IMR-90 (cell line): ENCODE results near the gene OR7C1. TPM values are rescaled to one million over a fixed set of nuclear protein-coding genes. Genes with fewer than 3 reads are reported as not detected.
"Not testable (repeated sequence)": the region's sequence is repeated elsewhere in the genome, so short reads cannot be mapped to it uniquely, and the experiment has no call there.

ENCODE experiments used
- ATAC-seq: fragments of 200-7000 bp; cut with Tn5 transposase; 2 replicates; pipeline ENCODE4 v1.9.1; 2020; ENCODE audit warnings: low read depth, mild to moderate bottlenecking, moderate library complexity
- BruUV-seq: library from RNA; stranded (reverse); fragments of 400-500 nt; replicated peaks from 2 replicates; lab custom pipeline; 2021; lab: Mats Ljungman, UMichigan
- CTCF ChIA-PET: fragments of 300-600 bp; formaldehyde crosslinking; extraction: SDS; loops from one replicate; lab custom pipeline; 2021; ENCODE audit warnings: antibody characterized with exemption; lab: Yijun Ruan, JAX
- POLR2A ChIA-PET: fragments of 300-600 bp; sonication (Branson Sonifier 250); formaldehyde crosslinking; loops from one replicate; lab custom pipeline; 2022; ENCODE audit warnings: antibody characterized with exemption; ENCODE audit not compliant: unreplicated experiment; lab: Charles Lee
- DNase-seq: peaks from one replicate; pipeline ENCODE4 v3.0.0; 2013
- H2AFZ ChIP-seq: replicated peaks from 2 replicates; pipeline ENCODE3; 2013; ENCODE audit warnings: low read length, mild to moderate bottlenecking; ENCODE audit not compliant: poor library complexity
- H2AK5ac ChIP-seq: 2 replicates; pipeline ENCODE4 v1.6.1; 2013; ENCODE audit warnings: low read depth, low read length, inconsistent platforms
- H2AK9ac ChIP-seq: replicated peaks from 2 replicates; pipeline ENCODE3; 2013; ENCODE audit warnings: mild to moderate bottlenecking, low read depth, low read length, moderate library complexity; ENCODE audit not compliant: poor library complexity
- H2BK120ac ChIP-seq: 2 replicates; pipeline ENCODE4 v1.6.1; 2013; ENCODE audit warnings: low read depth, low read length, inconsistent platforms
- H2BK15ac ChIP-seq: 3 replicates; pipeline ENCODE4 v1.6.1; 2013; ENCODE audit warnings: low read depth, low read length, inconsistent platforms
- H2BK20ac ChIP-seq: 2 replicates; pipeline ENCODE4 v1.6.1; 2013; ENCODE audit warnings: low read depth, mild to moderate bottlenecking, inconsistent platforms, low read length, moderate library complexity
- H2BK5ac ChIP-seq: 2 replicates; pipeline ENCODE4 v1.6.1; 2013; ENCODE audit warnings: mild to moderate bottlenecking, low read depth, low read length, inconsistent platforms; ENCODE audit not compliant: poor library complexity, severe bottlenecking
- H3K14ac ChIP-seq: replicated peaks from 2 replicates; pipeline ENCODE4 v1.6.1; 2013; ENCODE audit warnings: low read depth, low read length, inconsistent platforms
- H3K18ac ChIP-seq: 2 replicates; pipeline ENCODE4 v1.6.1; 2013; ENCODE audit warnings: low read depth, low read length, control low read depth
- H3K23ac ChIP-seq: 2 replicates; pipeline ENCODE4 v1.6.1; 2013; ENCODE audit warnings: low read depth, low read length, inconsistent platforms
- H3K27ac ChIP-seq: 2 replicates; pipeline ENCODE4 v1.5.1; 2013; ENCODE audit warnings: mild to moderate bottlenecking, control low read depth, low read length; ENCODE audit not compliant: insufficient read depth
- H3K27me3 ChIP-seq: 2 replicates; pipeline ENCODE4 v1.6.1; 2013; ENCODE audit warnings: low read length; ENCODE audit not compliant: control insufficient read depth, insufficient read depth
- H3K36me3 ChIP-seq: 2 replicates; pipeline ENCODE4 v1.6.1; 2013; ENCODE audit warnings: low read length, mixed read lengths; ENCODE audit not compliant: control insufficient read depth, insufficient read depth
- H3K4ac ChIP-seq: 2 replicates; pipeline ENCODE4 v1.6.1; 2013; ENCODE audit warnings: low read depth, low read length, inconsistent platforms
- H3K4me1 ChIP-seq: 2 replicates; pipeline ENCODE4 v1.6.1; 2013; ENCODE audit warnings: low read length, mixed read lengths; ENCODE audit not compliant: control insufficient read depth, insufficient read depth
- H3K4me2 ChIP-seq: 2 replicates; pipeline ENCODE4 v1.6.1; 2013; ENCODE audit warnings: low read depth, mild to moderate bottlenecking, control low read depth, low read length, moderate library complexity
- H3K4me3 ChIP-seq: 2 replicates; pipeline ENCODE4 v1.5.1; 2013; ENCODE audit warnings: low read depth, mild to moderate bottlenecking, control low read depth, low read length, moderate library complexity; ENCODE audit not compliant: insufficient read depth
- H3K56ac ChIP-seq: 2 replicates; pipeline ENCODE4 v1.6.1; 2013; ENCODE audit warnings: low read length, inconsistent platforms; ENCODE audit not compliant: insufficient read depth; ENCODE audit errors: extremely low read depth
- H3K79me1 ChIP-seq, 2 experiments: 2 replicates each; pipeline ENCODE4 v1.6.1; 2013; ENCODE audit warnings: low read length in 2 of 2, inconsistent platforms in 1 of 2, low read depth in 1 of 2
- H3K9ac ChIP-seq: 2 replicates; pipeline ENCODE4 v1.6.1; 2013; ENCODE audit warnings: low read depth, low read length, control low read depth
- H3K9me1 ChIP-seq: 2 replicates; pipeline ENCODE4 v1.6.1; 2013; ENCODE audit warnings: low read length, inconsistent platforms; ENCODE audit not compliant: insufficient read depth
- H3K9me3 ChIP-seq: 2 replicates; pipeline ENCODE4 v1.6.1; 2013; ENCODE audit warnings: low read length; ENCODE audit not compliant: control insufficient read depth, insufficient read depth
- H4K20me1 ChIP-seq: 2 replicates; pipeline ENCODE4 v1.6.1; 2013; ENCODE audit warnings: low read length, inconsistent platforms; ENCODE audit not compliant: insufficient read depth
- H4K5ac ChIP-seq: 2 replicates; pipeline ENCODE4 v1.6.1; 2013; ENCODE audit warnings: mild to moderate bottlenecking, low read depth, low read length, control low read depth
- H4K8ac ChIP-seq, 2 experiments: 2 replicates each; pipeline ENCODE4 v1.6.1; 2013; ENCODE audit warnings: low read depth in 2 of 2, low read length in 2 of 2, control low read depth in 1 of 2, inconsistent platforms in 1 of 2
- H4K91ac ChIP-seq: 2 replicates; pipeline ENCODE4 v1.6.1; 2013; ENCODE audit warnings: low read depth, low read length, inconsistent platforms; ENCODE audit not compliant: insufficient read depth
- WGBS, 2 experiments: methylation state at CpG; one replicate each; pipeline versions ENCODE4 v1.1.5 to v1.1.7; 2013; ENCODE audit warnings: missing lambda C conversion rate in 2 of 2; ENCODE audit not compliant: insufficient read length in 1 of 2; ENCODE audit errors: extremely low coverage in 2 of 2; 5-methylcytosine and 5-hydroxymethylcytosine counted together
- dilution Hi-C: fragments of 300-500 bp; cut with HindIII; formaldehyde crosslinking; loops from one replicate; pipeline ENCODE4 v1.14.3; 2018; ENCODE audit warnings: low sequenced_read_pairs; ENCODE audit not compliant: unreplicated experiment
- in situ Hi-C: fragments of 300-500 bp; cut with MboI; formaldehyde crosslinking; loops from 3 replicates; pipeline ENCODE4 v1.14.3; 2019; ENCODE audit warnings: low sequenced_read_pairs, inconsistent platforms, mixed read lengths
- intact Hi-C: fragments of 100-400 bp; cut with micrococcal nuclease; formaldehyde crosslinking; loops from 2 replicates; pipeline ENCODE4 v1.10.0; 2022
- polyA plus RNA-seq, 3 experiments: library from polyadenylated mRNA; depleted of rRNA; stranded (reverse); fragments of >200 nt; gene quantifications; 2 replicates each; pipeline ENCODE4 v1.2.3, GENCODE V29; 2012; ENCODE audit warnings: low replicate concordance in 1 of 3
- total RNA-seq: library from RNA; depleted of rRNA; stranded (reverse); fragments of >200 nt; gene quantifications from 2 replicates; pipeline ENCODE4 v1.2.3, GENCODE V29; 2012

OR7C1 gene
- total and polyA plus RNA-seq, 2 of the 4 experiments (the other 2 are of a cell fraction), result not detected

GRCh38 chr19:14780622-14781225, 54.3 kb downstream of the OR7C1 start:
- ATAC-seq, H4K5ac ChIP-seq, H3K36me3 ChIP-seq, in situ Hi-C loops, BruUV-seq, dilution Hi-C loops, H3K23ac ChIP-seq, H2BK120ac ChIP-seq, H4K20me1 ChIP-seq, H2AK9ac ChIP-seq, H3K9me1 ChIP-seq, H3K9ac ChIP-seq, H3K14ac ChIP-seq, H2BK15ac ChIP-seq, H3K4me1 ChIP-seq, H3K4ac ChIP-seq, H3K4me3 ChIP-seq, H3K27me3 ChIP-seq, POLR2A ChIA-PET, intact Hi-C loops, H2BK5ac ChIP-seq, H3K18ac ChIP-seq, H4K91ac ChIP-seq, DNase-seq, H3K79me1 ChIP-seq, H3K56ac ChIP-seq, H2AFZ ChIP-seq, H3K4me2 ChIP-seq, H2AK5ac ChIP-seq, H2BK20ac ChIP-seq, H3K9me3 ChIP-seq, H3K27ac ChIP-seq, H4K8ac ChIP-seq, CTCF ChIA-PET: not testable (repeated sequence)
- 65% methylated on average over 4 of the region's 14 CpGs; no CpG with 5 or more reads in 1 of the 2 experiments for whole genome bisulfite sequencing, 2 experiments
